GM06990 (cell line): ENCODE data around the gene HYAL4.
"Not testable (repeated sequence)": the region's sequence is repeated elsewhere in the genome, so short reads cannot be mapped to it uniquely, and the experiment has no call there.

ENCODE experiments used
- DNase-seq: peaks from one replicate; pipeline ENCODE4 v3.0.0-alpha.2; 2011; ENCODE audit not compliant: insufficient read length; ENCODE audit errors: extremely low read depth
- H3K27me3 ChIP-seq: replicated peaks from 2 replicates; pipeline ENCODE4 v1.6.0; 2011; ENCODE audit warnings: low read length; ENCODE audit not compliant: control insufficient read depth, insufficient read depth
- H3K36me3 ChIP-seq: 2 replicates; pipeline ENCODE4 v1.5.1; 2011; ENCODE audit warnings: low read length; ENCODE audit not compliant: control insufficient read depth, insufficient read depth
- H3K4me3 ChIP-seq: replicated peaks from 2 replicates; pipeline ENCODE4 v1.5.1; 2011; ENCODE audit warnings: low read depth, mild to moderate bottlenecking, control low read depth, low read length
- CTCF ChIP-seq: IDR thresholded peaks from 2 replicates; pipeline ENCODE4 v1.5.1; 2011; ENCODE audit warnings: low read length, control low read depth, mild to moderate bottlenecking, inconsistent platforms; ENCODE audit not compliant: insufficient read depth, poor library complexity, severe bottlenecking

Gene HYAL4

GRCh38 chr7:123856428-123856827, 11.5 kb downstream of the HYAL4 start:
- not testable (repeated sequence) for H3K27me3 ChIP-seq, H3K4me3 ChIP-seq, DNase-seq, H3K36me3 ChIP-seq

- no peak for TF ChIP-seq CTCF
- Histone ChIP-seq H3K4me3 (no peak overlapping the region), H3K36me3 (no peaks in the 10 kb centered on the region), H3K27me3 (no peaks in the 10 kb centered on the region)
- DNase-seq = no peak
Observed at GRCh38 chr7:123860848-123861247, 15.9 kb downstream of the HYAL4 start.

- TF ChIP-seq CTCF = no peak
- no peak overlapping the region for H3K4me3 ChIP-seq
- no peaks in the 10 kb centered on the region for H3K36me3 ChIP-seq
- no peak for DNase-seq
- H3K27me3 ChIP-seq = no peaks in the 10 kb centered on the region
Observed at GRCh38 chr7:123862775-123863174, 17.8 kb downstream of the HYAL4 start.

GRCh38 chr7:123863461-123863860, 18.5 kb downstream of the HYAL4 start:
- H3K36me3 ChIP-seq = no peaks in the 10 kb centered on the region
- H3K4me3 ChIP-seq = no peak overlapping the region
- H3K27me3 ChIP-seq = no peaks in the 10 kb centered on the region
- TF ChIP-seq CTCF = no peak
- DNase-seq = no peak

- DNase-seq = no peak
- TF ChIP-seq CTCF = no peak
- H3K36me3 ChIP-seq = no peaks in the 10 kb centered on the region
Observed at GRCh38 chr7:123864012-123864411, 19.0 kb downstream of the HYAL4 start.

GRCh38 chr7:123864436-123864835, 19.5 kb downstream of the HYAL4 start:
- no peaks in the 10 kb centered on the region for H3K27me3 ChIP-seq
- H3K4me3 ChIP-seq = no peak overlapping the region
- no peak for DNase-seq
- TF ChIP-seq CTCF = no peak
- H3K36me3 ChIP-seq = no peaks in the 10 kb centered on the region

More at GRCh38 chr7:123864012-123864411, 19.0 kb downstream of the HYAL4 start:
- no peaks in the 10 kb centered on the region for H3K27me3 ChIP-seq
- H3K4me3 ChIP-seq = no peak overlapping the region
